Measurements from ENCODE around the gene ERAS.
"Not testable (repeated sequence)": the region's sequence is repeated elsewhere in the genome, so short reads cannot be mapped to it uniquely, and the experiment has no call there.

The ERAS gene

GRCh38 chrX:48833542-48834138, 7.3 kb downstream of the ERAS start:
- no peak for DNase-seq (ENCODE audit: low spot score)

DNA sequence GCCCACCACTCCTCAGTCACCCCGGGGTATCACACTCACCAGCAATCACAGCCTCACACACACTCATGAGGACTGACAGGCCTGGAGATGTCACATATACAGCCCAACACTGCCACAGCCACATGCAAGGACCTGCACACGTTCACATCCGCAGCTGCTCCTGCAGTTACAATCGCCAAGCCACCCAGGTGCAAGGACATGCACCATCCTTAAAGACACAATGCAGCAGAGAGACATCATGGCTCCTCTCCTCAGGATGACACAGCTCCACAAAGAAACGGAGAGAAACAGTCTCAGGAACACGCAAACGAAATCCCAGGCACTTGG, 8.0 kb downstream of the ERAS start:
- no peak for DNase-seq (ENCODE audit: low spot score)

- peak; percentile 82 for DNase-seq (ENCODE audit: low spot score)
Observed at GRCh38 chrX:48835524-48836329, 9.4 kb downstream of the ERAS start, which contains the start of gene PCSK1N. PCSK1N (minus strand) TSS chrX:48835610; CDS start chrX:48835532, 78 bp downstream.

- DNase-seq (ENCODE audit: low spot score): no peak
Observed at GRCh38 chrX:48839686-48840085, 13.4 kb downstream of the ERAS start.

- DNase-seq (ENCODE audit: low spot score): no peak
Observed at GRCh38 chrX:48848847-48849246, 22.5 kb downstream of the ERAS start.

DNA sequence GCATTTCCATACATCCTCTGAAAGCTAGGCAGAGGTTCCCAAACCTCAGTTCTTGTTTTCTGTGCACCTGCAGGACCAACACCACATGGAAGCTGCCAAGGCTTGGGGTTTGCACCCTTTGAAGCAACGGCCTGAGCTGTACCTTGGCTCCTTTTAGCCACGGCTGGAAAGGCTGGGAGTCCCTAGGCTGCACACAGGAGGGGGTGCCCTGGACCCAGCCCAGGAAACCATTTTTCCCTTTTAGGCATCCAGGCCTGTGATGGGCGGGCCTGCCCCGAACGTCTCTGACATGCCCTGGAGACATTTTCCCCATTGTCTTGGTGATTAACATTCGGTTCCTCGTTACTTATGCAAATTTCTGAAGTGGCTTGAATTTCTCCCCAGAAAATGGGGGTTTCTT, 26.5 kb downstream of the ERAS start:
- no peak for DNase-seq (ENCODE audit: low spot score)

DNA sequence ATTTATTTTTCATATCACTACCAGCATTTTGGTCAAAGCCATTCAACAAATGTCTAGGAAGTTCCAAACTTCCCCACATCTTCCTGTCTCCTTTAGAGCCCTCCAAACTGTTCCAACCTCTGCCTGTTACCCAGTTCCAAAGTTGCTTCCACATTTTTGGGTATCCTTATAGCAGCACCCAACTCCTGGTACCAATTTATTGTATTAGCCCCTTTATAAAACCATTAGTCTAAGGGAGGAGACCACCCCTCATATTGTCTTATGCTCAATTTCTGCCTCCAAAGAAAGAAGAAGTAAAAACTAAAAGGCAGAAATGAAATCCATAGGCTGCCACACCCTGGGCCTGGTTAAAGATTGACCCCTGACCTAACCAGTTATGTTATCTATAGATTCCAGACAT, 27.2 kb downstream of the ERAS start:
- not testable (repeated sequence) for DNase-seq (ENCODE audit: low spot score)

GRCh38 chrX:48854121-48854804, 27.9 kb downstream of the ERAS start:
- DNase-seq (ENCODE audit: low spot score): not testable (repeated sequence)

DNA sequence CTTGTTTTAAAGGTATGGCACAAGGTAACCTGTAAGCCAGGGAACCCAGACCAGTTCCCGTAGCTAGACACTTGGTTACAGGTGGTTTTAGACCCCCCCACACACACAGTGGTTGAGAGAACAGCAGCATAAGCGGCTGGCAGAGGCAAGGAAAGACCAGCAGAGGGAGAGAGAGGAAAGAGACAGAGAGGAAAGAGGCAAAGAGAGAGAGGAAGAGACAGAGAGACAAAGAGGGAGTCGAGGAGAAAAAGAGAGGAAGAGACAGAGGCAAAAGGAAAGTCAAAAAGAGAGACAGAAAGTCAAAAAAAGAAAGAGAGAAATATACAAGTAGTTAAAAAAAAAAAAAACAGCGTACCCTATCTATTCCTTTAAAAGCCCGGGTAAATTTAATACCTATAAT, 28.6 kb downstream of the ERAS start:
- no peak for DNase-seq (ENCODE audit: low spot score)

GRCh38 chrX:48864210-48864609, 37.9 kb downstream of the ERAS start:
- no peak for DNase-seq (ENCODE audit: low spot score)

DNA sequence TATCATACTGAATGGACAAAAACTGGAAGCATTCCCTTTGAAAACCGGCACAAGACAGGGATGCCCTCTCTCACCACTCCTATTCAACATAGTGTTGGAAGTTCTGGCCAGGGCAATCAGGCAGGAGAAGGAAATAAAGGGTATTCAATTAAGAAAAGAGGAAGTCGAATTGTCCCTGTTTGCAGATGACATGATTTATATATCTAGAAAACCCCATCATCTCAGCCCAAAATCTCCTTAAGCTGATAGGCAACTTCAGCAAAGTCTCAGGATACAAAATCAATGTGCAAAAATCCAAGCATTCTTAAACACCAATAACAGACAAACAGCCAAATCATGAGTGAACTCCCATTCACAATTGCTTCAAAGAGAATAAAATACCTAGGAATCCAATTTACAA, 45.7 kb downstream of the ERAS start:
- DNase-seq (ENCODE audit: low spot score): not testable (repeated sequence)

- not testable (repeated sequence) for DNase-seq (ENCODE audit: low spot score)
Observed at GRCh38 chrX:48876944-48877343, 50.6 kb downstream of the ERAS start.
